ENCODE data around the gene COL8A2. TPM values are rescaled to one million over a fixed set of nuclear protein-coding genes. Genes with fewer than 3 reads are reported as not detected.

COL8A2 gene
- total RNA-seq, 1 donor from 2014 or later, result 0.06 TPM

- TF ChIP-seq CTCF (conservative IDR thresholded peaks at IDR 0.05; ENCODE audit: low read depth, low read length), result no peak
- H3K4me3 ChIP-seq (ENCODE audit: low read depth, low read length), result peak overlapping the region; percentile 85
- DNase-seq (ENCODE audit: low read depth), result no peak
Observed at GRCh38 chr1:36157115-36157903, 32.3 kb upstream of the COL8A2 start.

GRCh38 chr1:36156329-36157114 is 31.5 kb upstream of the COL8A2 start:
- peak overlapping the region; percentile 85 for H3K4me3 ChIP-seq (ENCODE audit: low read depth, low read length)
- no peak for TF ChIP-seq CTCF (conservative IDR thresholded peaks at IDR 0.05; ENCODE audit: low read depth, low read length)
- no peak for DNase-seq (ENCODE audit: low read depth)

GRCh38 chr1:36155408-36156328 is 30.6 kb upstream of the COL8A2 start, which contains the start of gene MAP7D1:
Gene MAP7D1, plus strand, starts transcription at chr1:36156160. Its CDS starts 258 bp downstream, at chr1:36156418.
- peak within 1 kb of the TSS; percentile 85 for H3K4me3 ChIP-seq (ENCODE audit: low read depth, low read length)
- DNase-seq (ENCODE audit: low read depth), result no peak
- no peak for TF ChIP-seq CTCF (conservative IDR thresholded peaks at IDR 0.05; ENCODE audit: low read depth, low read length)

GRCh38 chr1:36154765-36155407 is 29.9 kb upstream of the COL8A2 start:
- H3K4me3 ChIP-seq (ENCODE audit: low read depth, low read length), result peak overlapping the region; percentile 85
- no peak for TF ChIP-seq CTCF (conservative IDR thresholded peaks at IDR 0.05; ENCODE audit: low read depth, low read length)
- no peak for DNase-seq (ENCODE audit: low read depth)

GRCh38 chr1:36154335-36154734 is 29.3 kb upstream of the COL8A2 start:
- no peak overlapping the region for H3K4me3 ChIP-seq (ENCODE audit: low read depth, low read length)
- DNase-seq (ENCODE audit: low read depth), result no peak
- TF ChIP-seq CTCF (conservative IDR thresholded peaks at IDR 0.05; ENCODE audit: low read depth, low read length), result no peak

GRCh38 chr1:36153476-36153875 is 28.5 kb upstream of the COL8A2 start:
- no peak for TF ChIP-seq CTCF (conservative IDR thresholded peaks at IDR 0.05; ENCODE audit: low read depth, low read length)
- DNase-seq (ENCODE audit: low read depth), result no peak

More at GRCh38 chr1:36153476-36153875, 28.5 kb upstream of the COL8A2 start:
- no peak overlapping the region for H3K4me3 ChIP-seq (ENCODE audit: low read depth, low read length)

Data from epithelial cell of proximal tubule (primary cell).